GM19035 (cell line): ENCODE results near the gene PIGU.
"Not testable (repeated sequence)": the region's sequence is repeated elsewhere in the genome, so short reads cannot be mapped to it uniquely, and the experiment has no call there.

ENCODE experiments used
- ATAC-seq: cut with Tn5 transposase; IDR thresholded peaks from one replicate; pipeline ENCODE4 v1.9.1; 2021; ENCODE audit not compliant: unreplicated experiment

PIGU gene

GRCh38 chr20:34663213-34663943 lies 13.5 kb downstream of the PIGU start:
- ATAC-seq: no peak

GRCh38 chr20:34661811-34662210 lies 15.1 kb downstream of the PIGU start:
- not testable (repeated sequence) for ATAC-seq

GRCh38 chr20:34658654-34659053 lies 18.2 kb downstream of the PIGU start:
- ATAC-seq: not testable (repeated sequence)

GRCh38 chr20:34654207-34654744 lies 22.6 kb downstream of the PIGU start:
- no peak for ATAC-seq

GRCh38 chr20:34651200-34651599 lies 25.7 kb downstream of the PIGU start:
- ATAC-seq: no peak

GRCh38 chr20:34647737-34648136 lies 29.2 kb downstream of the PIGU start:
- ATAC-seq: no peak

- no peak for ATAC-seq
Observed at GRCh38 chr20:34644951-34645350, 31.9 kb downstream of the PIGU start.

- no peak for ATAC-seq
Observed at GRCh38 chr20:34644345-34644744, 32.5 kb downstream of the PIGU start.

- ATAC-seq: no peak
Observed at GRCh38 chr20:34643928-34644327, 33.0 kb downstream of the PIGU start.

- ATAC-seq: no peak
Observed at GRCh38 chr20:34642009-34642408, 34.9 kb downstream of the PIGU start.

GRCh38 chr20:34639755-34640222 lies 37.1 kb downstream of the PIGU start:
- no peak for ATAC-seq

GRCh38 chr20:34638532-34638931 lies 38.4 kb downstream of the PIGU start:
- no peak for ATAC-seq

- ATAC-seq: no peak
Observed at GRCh38 chr20:34638039-34638292, 38.9 kb downstream of the PIGU start.

- no peak for ATAC-seq
Observed at GRCh38 chr20:34637245-34638038, 39.5 kb downstream of the PIGU start.

GRCh38 chr20:34636648-34637047 lies 40.2 kb downstream of the PIGU start:
- ATAC-seq: no peak

GRCh38 chr20:34634392-34634791 lies 42.5 kb downstream of the PIGU start:
- ATAC-seq: no peak

- no peak for ATAC-seq
Observed at GRCh38 chr20:34632870-34633452, 43.9 kb downstream of the PIGU start.

GRCh38 chr20:34629904-34630303 lies 47.0 kb downstream of the PIGU start:
- no peak for ATAC-seq

- no peak for ATAC-seq
Observed at GRCh38 chr20:34629342-34629741, 47.5 kb downstream of the PIGU start.

- no peak for ATAC-seq
Observed at GRCh38 chr20:34628026-34628425, 48.9 kb downstream of the PIGU start.

- no peak for ATAC-seq
Observed at GRCh38 chr20:34627458-34627857, 49.4 kb downstream of the PIGU start.

- ATAC-seq: no peak
Observed at GRCh38 chr20:34626992-34627391, 49.9 kb downstream of the PIGU start.
